CD4-positive, alpha-beta T cell treated with Interleukin-6 at 100 ng/mL for 8 hours (primary cell): ENCODE results near the gene NHSL2.

Experiments used
- DNase-seq: peaks from one replicate; pipeline ENCODE4 v3.0.0-alpha.2; 2020; ENCODE audit warnings: mixed read lengths, low spot score

Gene NHSL2

GRCh38 chrX:72078411-72078810 lies 167.8 kb downstream of the NHSL2 start:
- DNase-seq: no peak

- no peak for DNase-seq
Observed at GRCh38 chrX:72079607-72080006, 169.0 kb downstream of the NHSL2 start.

- no peak for DNase-seq
Observed at GRCh38 chrX:72080150-72080549, 169.5 kb downstream of the NHSL2 start.

- no peak for DNase-seq
Observed at GRCh38 chrX:72080800-72081199, 170.2 kb downstream of the NHSL2 start.

GRCh38 chrX:72081605-72082320 lies 171.1 kb downstream of the NHSL2 start:
- no peak for DNase-seq

GRCh38 chrX:72083291-72083690 lies 172.6 kb downstream of the NHSL2 start:
- DNase-seq: no peak

GRCh38 chrX:72084114-72084513 lies 173.5 kb downstream of the NHSL2 start:
- DNase-seq: no peak

GRCh38 chrX:72086995-72087394 lies 176.3 kb downstream of the NHSL2 start:
- no peak for DNase-seq

- no peak for DNase-seq
Observed at GRCh38 chrX:72088761-72089160, 178.1 kb downstream of the NHSL2 start.

GRCh38 chrX:72089254-72089653 lies 178.6 kb downstream of the NHSL2 start:
- DNase-seq: no peak

GRCh38 chrX:72094894-72095293 lies 184.2 kb downstream of the NHSL2 start:
- DNase-seq: peak; percentile 71

- no peak for DNase-seq
Observed at GRCh38 chrX:72095370-72095769, 184.7 kb downstream of the NHSL2 start.

GRCh38 chrX:72097098-72097497 lies 186.5 kb downstream of the NHSL2 start:
- DNase-seq: no peak

GRCh38 chrX:72100051-72100755 lies 189.6 kb downstream of the NHSL2 start:
- DNase-seq: peak; percentile 14

- peak; percentile 78 for DNase-seq
Observed at GRCh38 chrX:72100824-72101351, 190.2 kb downstream of the NHSL2 start.

GRCh38 chrX:72101597-72102037 lies 191.0 kb downstream of the NHSL2 start:
- DNase-seq: no peak

GRCh38 chrX:72102126-72102525 lies 191.5 kb downstream of the NHSL2 start:
- no peak for DNase-seq

GRCh38 chrX:72102760-72103159 lies 192.1 kb downstream of the NHSL2 start:
- no peak for DNase-seq

GRCh38 chrX:72105436-72105835 lies 194.8 kb downstream of the NHSL2 start:
- peak; percentile 71 for DNase-seq

- no peak for DNase-seq
Observed at GRCh38 chrX:72107320-72107719, 196.7 kb downstream of the NHSL2 start.

- no peak for DNase-seq
Observed at GRCh38 chrX:72107841-72108595, 197.4 kb downstream of the NHSL2 start.

- DNase-seq: no peak
Observed at GRCh38 chrX:72108666-72109065, 198.0 kb downstream of the NHSL2 start.
